KOPT-K1 (cell line): Measurements from ENCODE around the gene CHD5.

Experiments used
- H3K27ac ChIP-seq: fragments of 200-600 bp; sonication (generic); 2 replicates; pipeline ENCODE4 v1.5.1; 2016; ENCODE audit warnings: antibody characterized with exemption, mild to moderate bottlenecking, low read depth, low read length; ENCODE audit not compliant: poor library complexity, severe bottlenecking
- H3K36me3 ChIP-seq: fragments of 200-600 bp; sonication (generic); 2 replicates; pipeline ENCODE4 v1.5.1; 2017; ENCODE audit warnings: antibody characterized with exemption, mild to moderate bottlenecking, low read length, moderate library complexity; ENCODE audit not compliant: insufficient read depth
- H3K9me3 ChIP-seq: fragments of 200-600 bp; sonication (generic); 2 replicates; pipeline ENCODE4 v1.5.1; 2017; ENCODE audit warnings: antibody characterized with exemption, low read length, mild to moderate bottlenecking; ENCODE audit not compliant: insufficient read depth, poor library complexity, severe bottlenecking

Gene CHD5

DNA sequence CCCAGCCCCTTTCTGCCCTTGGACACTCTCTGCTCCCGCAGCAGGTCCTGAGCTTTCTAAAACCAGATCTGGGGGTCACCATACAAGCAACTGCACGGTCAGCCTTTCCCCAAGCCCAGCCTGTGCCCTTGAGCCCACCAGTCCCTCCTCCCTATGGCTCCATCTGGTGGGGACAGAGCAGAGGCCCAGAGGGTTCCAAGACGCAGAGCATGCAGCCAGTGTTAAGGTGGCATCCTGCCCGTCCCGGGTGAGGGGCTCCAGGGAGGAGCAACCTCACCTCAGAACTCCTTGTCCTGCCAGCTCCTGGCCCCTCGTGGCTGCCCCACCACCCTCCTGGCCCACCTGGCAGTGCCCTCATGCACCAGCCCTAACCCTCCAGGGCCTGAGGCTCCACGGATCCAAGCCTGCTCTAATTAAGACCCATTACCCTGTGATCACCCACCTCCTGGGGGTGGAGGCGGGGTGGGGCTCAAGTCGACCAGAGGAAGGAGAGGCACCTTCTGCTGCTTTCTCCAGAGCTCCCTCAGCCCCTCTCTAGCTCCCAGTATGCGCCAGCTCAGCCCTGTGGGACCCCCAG, 8.5 kb downstream of the CHD5 start:
- H3K36me3 ChIP-seq = no peaks in the 10 kb centered on the region

DNA sequence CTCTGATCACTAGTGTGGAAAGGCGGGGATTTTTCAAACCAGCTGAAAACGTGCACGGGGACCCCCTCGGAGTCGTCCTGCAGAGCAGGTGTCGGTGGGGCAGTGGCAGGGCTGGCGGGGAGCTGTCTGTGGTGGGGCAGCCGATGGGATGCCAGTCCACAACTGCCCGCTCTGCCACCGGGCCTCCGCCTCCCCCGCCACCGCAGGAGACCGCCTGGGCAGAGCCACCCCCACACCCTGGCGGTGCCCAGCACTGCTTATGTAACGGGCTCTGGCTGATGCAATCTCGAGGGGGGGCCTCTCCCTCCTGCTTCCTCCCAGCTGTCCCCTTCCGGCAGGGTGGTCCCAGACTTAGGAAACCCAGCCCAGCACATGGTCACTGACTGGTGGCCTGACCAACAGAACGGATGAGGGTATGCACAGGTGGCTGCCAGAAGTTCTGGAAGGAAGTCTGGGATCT, 9.3 kb downstream of the CHD5 start:
- Histone ChIP-seq H3K36me3 (no peaks in the 10 kb centered on the region), H3K27ac (no peak overlapping the region), H3K9me3 (no peaks in the 10 kb centered on the region)

More for the DNA sequence above, 8.5 kb downstream of the CHD5 start:
- Histone ChIP-seq H3K9me3 (no peaks in the 10 kb centered on the region), H3K27ac (no peak overlapping the region)

DNA sequence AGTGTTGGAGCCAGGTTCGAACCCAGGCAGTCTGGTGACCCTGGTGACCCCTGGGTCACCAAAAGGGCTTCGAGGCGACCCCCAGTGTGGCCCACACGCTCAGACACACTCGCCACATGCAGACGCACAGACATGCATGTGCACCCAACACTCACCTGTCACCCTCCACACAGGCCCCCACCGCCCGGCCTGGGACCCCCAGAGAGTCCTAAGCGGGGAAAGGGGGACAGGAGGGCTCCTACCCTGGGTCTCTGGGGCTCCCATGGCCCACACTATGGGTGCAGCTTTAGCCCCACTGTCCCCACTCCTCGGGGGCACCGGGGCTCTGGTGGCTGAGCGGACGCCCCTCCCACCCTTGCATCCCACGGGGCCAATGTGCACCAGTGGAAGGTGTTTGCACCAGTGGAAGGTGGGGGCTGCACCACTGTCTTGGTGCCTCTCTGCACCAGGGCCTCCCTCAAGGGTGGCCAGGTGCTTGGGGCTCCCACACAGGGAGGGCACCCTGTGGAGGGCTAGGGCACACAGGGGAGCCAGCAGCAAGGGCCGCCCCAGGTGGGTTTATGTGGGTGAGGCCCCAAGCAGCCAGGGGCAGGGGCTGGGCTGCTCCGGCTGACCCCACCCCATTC, 9.9 kb downstream of the CHD5 start:
- H3K9me3 ChIP-seq = no peaks in the 10 kb centered on the region
- no peaks in the 10 kb centered on the region for H3K36me3 ChIP-seq
- H3K27ac ChIP-seq = no peak overlapping the region

DNA sequence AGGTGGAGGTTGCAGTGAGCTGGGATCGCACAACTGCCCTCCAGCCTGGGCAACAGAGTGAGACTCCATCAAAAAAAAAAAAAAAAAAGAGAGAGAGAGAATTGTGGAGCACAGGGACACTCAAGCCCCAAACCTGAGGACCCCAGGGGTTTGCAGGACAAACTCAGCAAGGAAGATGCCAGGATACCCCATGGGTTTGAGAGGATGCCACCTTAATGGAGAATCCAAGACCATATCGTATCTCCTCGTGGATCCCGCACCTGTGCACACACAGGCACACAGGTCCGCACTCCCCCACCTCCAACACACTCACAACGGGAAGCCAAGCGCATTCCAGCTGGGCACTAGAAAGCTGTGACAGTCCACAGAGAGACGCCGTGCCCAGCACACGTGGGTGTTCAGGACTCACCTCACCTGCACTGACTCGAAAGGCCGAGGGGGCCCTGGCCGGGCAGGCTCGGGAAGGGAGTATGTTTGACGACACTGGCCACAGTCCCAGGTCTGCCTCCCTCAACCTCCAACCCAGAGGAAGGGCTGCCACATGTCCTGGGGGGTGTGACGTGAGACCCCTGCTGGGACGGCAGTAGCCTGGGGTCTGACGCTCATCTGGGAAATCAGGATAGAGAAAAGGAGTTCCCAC, 11.1 kb downstream of the CHD5 start:
- Histone ChIP-seq H3K36me3 (no peaks in the 10 kb centered on the region), H3K9me3 (no peaks in the 10 kb centered on the region), H3K27ac (no peak overlapping the region)

DNA sequence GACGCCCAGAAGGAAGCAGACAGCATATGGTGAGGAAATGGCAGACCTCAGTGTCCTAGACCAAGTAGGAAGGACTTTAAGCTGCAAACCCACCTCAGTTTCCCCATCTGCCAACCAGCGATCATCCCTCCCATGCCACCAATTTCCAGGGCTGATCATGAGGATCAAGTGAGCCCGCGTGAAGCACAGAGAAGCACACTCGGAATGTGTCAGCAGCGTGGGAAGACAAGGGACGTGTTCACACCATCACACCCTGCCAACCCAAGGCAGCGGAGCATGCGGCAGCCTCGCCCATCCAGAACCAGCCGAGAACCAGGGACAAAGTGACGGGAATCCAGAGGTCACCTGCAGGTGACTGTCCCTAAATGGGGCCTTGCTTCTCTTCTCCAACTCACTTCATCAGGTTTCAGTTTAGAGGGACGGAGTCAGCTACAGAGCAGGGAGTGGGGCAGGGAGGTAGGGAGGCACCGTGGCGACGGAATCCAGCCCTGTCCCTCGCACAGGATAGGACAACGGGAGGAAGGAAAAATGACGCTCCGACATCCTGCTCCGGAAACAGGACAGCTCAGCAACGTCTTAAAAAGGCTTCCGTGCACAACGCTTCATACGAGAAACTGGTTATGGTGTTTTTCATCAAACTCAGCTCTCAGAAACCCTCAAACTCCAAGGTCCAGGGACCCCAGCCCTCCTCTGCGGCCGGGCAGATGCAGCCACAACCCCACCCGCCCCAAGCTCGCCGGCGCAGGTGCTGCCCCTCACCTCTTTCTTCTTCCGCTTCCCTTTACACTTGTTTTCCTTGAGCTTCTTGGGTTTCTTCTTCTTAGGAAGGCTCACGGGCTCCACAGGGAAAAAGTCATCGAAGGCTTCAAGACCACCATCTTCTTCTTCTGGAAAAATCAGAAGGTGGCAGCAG, 12.5 kb downstream of the CHD5 start:
- H3K9me3 ChIP-seq = no peaks in the 10 kb centered on the region
- no peak overlapping the region for H3K27ac ChIP-seq
- no peaks in the 10 kb centered on the region for H3K36me3 ChIP-seq

DNA sequence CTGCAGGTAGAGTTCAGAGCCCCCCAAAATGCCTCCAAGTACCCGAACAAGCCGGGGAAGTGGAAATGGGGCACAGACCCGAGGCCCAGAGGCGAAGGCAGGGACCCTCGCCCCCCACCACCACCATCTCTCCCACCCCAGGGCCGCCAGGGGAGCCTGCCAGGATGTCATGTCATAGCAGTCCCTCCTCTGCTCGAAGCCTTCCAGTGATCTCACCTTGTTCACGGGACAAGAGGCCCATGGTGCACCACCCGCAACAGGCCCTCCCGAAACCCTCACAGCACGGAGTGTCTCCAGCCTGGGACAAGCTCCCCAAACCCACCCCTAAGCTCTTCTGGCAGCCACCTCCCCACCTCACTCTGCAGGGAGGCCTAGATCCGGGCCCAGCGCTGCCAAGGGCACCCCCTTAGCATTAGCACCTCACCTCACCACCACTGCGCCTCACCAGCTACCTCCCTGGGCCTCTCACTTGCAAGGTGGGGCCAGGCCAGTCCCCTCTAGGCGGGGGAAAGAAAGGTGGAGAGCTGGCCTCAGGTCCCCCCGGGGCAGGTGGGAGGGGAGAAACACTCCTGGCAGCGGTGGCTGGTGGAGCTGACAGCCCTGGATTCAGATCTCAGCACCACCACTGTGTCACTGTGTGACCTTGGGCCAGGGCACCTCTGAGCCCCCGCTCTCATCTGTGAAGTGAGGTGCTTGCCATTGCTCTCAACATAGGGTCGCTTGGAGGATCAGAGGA, 13.3 kb downstream of the CHD5 start:
- Histone ChIP-seq H3K36me3 (no peaks in the 10 kb centered on the region), H3K27ac (no peak overlapping the region), H3K9me3 (no peaks in the 10 kb centered on the region)

DNA sequence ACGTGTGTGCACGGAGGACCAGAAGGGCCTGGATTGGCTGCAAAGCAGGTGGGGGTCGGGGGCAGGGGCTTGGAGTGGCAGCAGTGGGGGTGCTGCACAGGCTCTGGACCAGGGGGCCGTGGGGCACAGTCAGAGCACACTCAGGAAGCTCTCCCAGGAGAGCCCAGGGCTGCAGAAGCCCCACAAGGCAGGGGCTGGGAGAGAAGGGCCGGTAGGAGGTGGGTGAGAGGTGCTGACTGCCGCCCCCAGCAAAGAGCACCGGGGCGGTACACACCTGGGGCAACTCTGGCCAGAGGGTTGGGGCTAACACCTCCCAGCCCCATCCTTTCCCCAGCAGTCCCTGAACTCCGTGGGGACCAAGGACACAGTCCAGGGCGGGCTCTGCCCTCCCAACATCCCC, 13.9 kb downstream of the CHD5 start:
- no peaks in the 10 kb centered on the region for H3K9me3 ChIP-seq
- no peak overlapping the region for H3K27ac ChIP-seq
- no peaks in the 10 kb centered on the region for H3K36me3 ChIP-seq

DNA sequence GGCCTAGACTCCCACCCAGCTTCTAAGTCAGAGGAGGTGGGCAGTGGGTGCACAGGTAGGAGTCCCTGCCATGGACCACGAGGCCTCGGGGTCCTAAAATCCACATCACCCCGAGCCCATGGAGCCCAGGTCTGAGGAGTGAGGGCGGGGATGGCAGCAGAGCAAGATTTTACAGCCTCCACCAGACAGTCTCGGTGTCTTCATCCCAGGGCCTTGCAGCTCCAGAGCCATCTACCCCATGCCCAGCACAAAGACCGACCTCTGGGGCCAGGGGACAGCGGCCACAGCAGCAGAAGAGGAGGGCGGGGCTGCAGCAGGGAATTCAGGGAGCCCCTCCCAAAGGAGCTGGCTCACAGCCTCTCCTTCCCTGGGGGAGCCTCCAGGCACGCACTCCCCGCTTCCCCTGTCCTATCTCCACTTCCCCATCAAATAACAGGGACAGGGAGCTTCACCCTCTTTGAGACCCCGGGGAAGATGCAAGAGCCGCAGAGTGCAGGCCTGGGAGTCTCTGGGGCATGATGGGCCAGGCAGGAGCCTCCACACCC, 14.6 kb downstream of the CHD5 start:
- H3K36me3 ChIP-seq = no peaks in the 10 kb centered on the region
- no peak overlapping the region for H3K27ac ChIP-seq
- no peaks in the 10 kb centered on the region for H3K9me3 ChIP-seq

DNA sequence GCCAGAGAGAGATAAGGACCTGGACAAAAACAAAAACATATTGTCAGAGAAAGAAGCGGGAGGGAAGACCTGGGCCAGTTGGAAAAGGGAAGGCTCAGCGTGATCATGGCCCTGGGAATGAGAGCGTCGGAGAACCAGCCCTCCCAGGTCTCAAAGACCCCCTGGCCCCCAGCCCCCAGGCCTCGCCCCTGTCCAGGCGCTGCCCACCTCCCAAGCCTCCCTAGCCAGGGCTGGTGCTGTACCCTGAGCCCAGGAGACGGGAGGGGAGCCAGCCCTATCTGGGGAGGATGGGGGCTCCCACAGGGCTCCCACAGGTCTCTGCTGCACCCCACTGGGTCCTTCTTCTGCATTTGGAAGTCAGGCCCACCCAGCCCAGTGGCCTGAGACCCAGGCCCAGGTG, 15.1 kb downstream of the CHD5 start:
- Histone ChIP-seq H3K9me3 (no peaks in the 10 kb centered on the region), H3K36me3 (no peaks in the 10 kb centered on the region)

DNA sequence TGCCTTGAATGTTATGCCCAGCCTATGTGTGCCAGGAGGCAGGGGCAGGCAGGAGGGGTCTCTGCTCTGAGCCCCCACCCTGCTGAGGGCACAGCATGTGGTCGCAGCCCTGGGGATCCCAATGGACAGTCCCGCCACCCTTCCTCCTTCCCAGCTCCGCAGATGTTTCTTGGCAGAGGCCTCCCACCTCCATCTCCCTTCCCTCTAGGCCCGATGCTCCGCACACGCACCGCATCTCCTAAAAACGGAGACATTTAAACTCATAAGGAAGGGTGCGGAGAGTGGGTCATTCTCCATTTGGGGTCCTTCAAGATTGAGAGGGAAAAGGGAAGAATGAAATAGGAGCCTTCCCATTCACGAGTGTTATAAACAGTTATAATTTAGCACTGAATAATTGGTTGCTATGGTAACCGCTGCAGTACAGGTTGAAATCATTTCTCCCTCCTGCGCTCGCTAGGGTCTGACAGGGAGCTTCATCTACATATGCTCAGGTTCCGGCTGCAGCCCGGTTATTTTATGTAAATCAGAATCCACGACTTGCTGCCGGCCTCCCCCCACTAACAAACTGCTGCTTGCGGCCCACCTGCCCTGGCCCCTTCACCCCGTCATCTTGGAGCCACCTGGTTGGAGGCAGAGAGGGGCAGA, 16.0 kb downstream of the CHD5 start:
- no peaks in the 10 kb centered on the region for H3K36me3 ChIP-seq
- H3K27ac ChIP-seq = no peak overlapping the region
- H3K9me3 ChIP-seq = no peaks in the 10 kb centered on the region

More for the DNA sequence above, 15.1 kb downstream of the CHD5 start:
- no peak overlapping the region for H3K27ac ChIP-seq

DNA sequence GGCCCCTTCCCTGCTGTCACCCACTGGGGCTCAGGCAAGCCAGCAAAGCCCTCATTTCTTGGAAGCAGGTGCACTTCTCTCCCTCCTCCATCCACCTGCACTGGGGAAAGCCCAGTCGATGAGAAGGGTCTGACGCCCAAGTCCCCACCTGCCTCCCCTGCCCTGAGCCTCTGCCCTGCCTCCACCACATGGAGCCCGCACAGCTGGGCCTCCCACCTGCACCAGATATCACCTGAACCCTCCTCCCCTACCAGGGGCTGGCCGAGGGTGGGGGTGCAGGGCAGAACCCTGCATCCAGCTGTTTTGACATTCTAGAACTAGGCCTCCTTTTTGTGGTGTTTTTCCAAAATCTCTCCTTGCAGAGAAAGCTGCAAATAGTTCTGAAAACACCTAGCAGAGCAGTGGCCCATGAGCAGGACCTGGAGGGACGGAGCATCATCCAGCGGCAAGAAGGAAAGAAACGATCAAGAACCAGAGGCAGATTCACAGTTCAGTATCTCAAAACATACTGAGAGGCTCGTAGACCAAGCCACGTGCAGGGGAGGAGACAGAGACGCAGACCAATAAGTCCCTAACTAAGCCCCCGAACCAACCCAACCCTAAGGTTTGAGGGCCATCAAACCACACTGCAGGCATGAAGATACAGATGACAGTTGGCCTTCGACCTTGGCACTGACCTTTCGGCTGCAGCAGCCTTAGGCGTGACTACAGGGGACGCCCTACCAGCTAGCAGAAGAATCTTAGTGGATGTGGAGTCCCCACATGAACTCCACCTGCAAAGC, 16.7 kb downstream of the CHD5 start:
- no peak overlapping the region for H3K27ac ChIP-seq
- H3K9me3 ChIP-seq = no peaks in the 10 kb centered on the region
- no peaks in the 10 kb centered on the region for H3K36me3 ChIP-seq

DNA sequence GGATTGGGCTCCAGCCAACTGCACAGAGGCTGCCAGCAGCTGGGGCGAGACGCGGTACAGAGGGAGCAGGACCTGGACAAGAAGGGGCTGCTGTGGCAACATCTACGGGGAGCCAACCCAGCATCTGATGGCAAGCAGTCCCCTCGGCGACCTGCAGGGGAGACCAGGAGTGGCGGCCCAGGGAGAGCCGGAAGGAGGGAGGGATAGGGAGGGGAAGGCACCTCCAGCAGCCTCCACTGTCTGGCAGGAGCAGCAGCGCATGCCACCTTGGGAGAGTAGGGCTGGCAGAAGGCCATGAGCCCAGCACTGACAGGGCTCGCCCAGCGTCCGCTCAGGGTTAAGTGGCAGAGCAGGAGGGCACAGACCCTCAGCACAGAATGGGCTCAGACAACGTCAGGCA, 17.3 kb downstream of the CHD5 start:
- Histone ChIP-seq H3K9me3 (no peaks in the 10 kb centered on the region), H3K27ac (no peak overlapping the region), H3K36me3 (no peaks in the 10 kb centered on the region)

DNA sequence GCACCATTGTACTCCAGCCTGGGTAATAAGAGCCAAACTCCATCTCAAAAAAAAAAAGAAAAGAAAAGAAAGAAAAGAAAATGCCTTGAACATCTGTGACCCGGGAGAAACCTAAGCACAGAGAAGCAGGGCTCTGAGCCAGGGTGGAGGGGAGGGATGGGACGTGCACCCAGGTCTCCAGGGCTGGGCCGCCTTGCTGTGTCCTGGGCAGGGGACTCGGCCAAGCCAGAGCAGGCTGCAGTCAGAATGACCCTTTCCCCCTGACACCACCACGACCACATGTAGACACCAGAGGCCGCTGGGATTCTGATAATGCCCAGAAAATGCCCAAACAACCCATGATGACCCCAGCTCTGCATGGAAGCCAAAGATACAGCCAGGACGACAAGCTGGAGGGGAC, 17.8 kb downstream of the CHD5 start:
- H3K9me3 ChIP-seq = no peaks in the 10 kb centered on the region
- no peaks in the 10 kb centered on the region for H3K36me3 ChIP-seq
- no peak overlapping the region for H3K27ac ChIP-seq
